GM21423 (cell line): Measurements from ENCODE around the gene PCSK6.
"Not testable (repeated sequence)": the region's sequence is repeated elsewhere in the genome, so short reads cannot be mapped to it uniquely, and the experiment has no call there.

Experiments
- ATAC-seq: cut with Tn5 transposase; IDR thresholded peaks from one replicate; pipeline ENCODE4 v1.9.1; 2021; ENCODE audit warnings: mild to moderate bottlenecking, moderate library complexity; ENCODE audit not compliant: unreplicated experiment

PCSK6 gene

DNA sequence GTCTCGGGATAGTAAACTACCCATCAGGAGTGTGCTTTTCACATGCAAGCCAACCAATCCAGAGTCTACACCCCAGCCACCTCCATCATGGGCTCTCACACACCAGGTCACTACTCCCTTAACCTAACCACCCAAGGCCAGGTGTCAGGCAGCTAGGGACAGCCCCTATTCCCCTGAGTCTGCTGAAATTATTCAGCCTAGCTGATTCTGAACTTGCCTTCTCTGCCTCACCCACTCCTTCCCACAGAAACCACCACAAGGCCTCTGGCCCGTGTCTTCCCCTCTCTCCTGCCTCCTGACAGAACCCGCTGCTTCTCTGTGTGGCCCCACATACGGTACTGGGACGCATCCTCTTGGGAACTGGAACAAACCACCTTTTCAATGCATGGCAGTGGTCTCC is 82.1 kb downstream of the PCSK6 start:
- ATAC-seq, result peak; percentile 99

DNA sequence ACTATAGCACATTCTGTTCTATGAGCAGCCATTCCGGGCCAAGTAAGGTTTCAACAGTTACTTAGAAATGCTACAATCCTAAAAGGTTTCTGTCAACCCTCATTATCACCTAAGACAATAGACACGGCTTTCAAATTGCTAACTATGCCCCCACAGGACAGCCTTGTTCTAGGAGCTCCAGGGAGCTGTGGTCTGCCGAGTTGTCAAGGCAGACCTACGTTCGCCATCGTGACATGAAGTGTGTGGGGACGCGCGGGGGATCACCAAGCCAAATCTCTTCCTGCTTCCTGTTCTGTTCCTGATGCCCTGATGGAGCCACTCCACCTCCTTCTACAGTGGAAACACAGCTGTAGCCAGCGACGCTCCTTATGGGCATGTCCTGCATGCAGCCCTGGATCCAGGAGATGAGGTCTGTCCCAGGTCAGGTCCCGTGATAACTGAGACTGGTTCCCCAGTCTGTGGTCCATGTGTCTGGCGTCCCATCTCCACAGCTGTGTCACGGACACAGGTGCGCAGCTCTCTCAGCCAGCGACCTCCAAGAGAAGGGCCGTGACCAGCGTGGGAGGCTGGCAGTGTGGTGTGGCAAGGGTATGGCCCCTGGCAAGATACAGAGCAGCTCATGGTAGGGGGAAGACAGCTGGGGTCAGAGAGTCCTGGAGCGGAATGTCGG is 82.8 kb downstream of the PCSK6 start:
- no peak for ATAC-seq

DNA sequence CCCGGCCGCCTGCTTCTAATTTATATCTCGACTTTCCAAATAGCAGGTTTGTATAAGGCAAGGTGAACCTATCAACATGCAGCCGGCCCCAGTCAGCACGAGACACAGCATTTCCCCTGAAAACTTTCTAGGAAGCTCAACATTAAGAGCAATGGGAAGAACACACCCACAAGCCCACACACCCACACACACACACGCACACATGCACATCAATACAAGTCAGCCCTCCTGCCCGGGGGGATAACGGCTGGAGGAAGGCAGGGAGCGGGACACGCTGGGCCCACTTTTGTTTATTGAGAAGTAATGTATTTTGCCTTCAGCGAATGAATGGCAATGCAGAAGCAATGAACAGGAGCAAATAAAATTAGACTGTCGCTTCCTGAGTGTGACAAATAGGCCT is 83.5 kb downstream of the PCSK6 start:
- no peak for ATAC-seq

DNA sequence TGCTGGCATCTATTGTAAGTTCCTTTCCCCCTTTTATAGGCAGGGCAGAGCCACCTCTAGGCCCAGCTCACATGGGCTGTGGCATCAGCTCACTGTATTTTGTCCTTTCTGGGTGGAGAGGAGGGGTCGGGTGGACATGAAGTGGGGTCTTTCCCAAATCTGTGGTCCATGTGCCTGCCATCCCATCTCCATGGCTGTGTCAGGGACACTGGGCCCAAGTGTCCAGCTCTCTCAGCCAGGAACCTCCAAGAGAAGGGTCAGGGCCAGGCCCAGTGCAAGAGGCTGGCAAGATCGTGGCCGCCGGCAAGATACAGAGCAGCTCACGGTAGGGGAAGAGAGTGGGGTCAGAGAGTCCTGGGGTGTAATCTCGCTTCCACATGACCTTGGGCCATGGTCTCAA is 85.3 kb downstream of the PCSK6 start:
- no peak for ATAC-seq

DNA sequence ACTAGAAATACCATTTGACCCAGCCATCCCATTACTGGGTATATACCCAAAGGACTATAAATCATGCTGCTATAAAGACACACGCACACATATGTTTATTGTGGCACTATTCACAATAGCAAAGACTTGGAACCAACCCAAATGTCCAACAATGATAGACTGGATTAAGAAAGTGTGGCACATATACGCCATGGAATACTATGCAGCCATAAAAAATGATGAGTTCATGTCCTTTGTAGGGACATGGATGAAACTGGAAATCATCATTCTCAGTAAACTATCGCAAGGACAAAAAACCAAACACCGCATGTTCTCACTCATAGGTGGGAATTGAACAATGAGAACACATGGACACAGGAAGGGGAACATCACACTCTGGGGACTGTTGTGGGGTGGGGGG is 86.6 kb downstream of the PCSK6 start:
- not testable (repeated sequence) for ATAC-seq

DNA sequence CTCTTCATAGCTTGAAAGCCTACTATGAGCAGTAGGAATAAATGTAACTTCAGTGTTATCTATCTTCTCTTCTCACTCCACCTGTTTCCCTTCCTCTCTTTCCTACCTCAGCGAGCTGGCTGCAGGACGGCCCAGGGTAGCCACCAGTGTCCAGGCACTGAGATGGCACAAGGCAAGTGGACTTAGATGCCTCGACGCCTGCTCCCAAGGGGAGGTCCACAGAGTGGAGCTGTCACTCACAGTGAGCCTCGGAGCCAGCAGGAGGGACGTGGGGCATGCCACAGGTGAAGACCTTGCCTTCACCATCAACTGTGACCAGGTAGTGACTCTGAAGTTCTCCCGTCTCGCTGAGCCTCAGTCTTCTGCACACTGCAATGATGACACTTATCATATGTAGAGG is 88.2 kb downstream of the PCSK6 start:
- no peak for ATAC-seq

DNA sequence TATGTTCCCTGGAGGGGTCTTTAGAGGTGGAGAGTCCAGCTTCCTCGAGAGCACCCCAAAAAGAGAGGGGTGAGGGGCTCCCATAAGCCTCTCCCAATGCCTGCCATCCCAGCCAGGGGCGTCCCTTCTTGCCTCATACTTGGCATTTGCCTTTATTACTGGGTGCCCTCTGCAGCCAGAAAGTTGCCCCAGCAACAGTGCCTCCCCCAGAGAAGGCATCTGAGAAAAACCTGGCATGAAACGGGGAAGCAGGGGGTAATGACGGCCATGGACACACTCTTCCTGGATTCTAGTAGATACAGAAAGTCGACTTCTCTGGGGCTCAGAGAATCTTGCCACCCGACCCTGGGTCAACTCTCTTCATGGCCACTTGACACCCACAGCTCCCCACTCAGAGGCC is 90.1 kb downstream of the PCSK6 start:
- ATAC-seq, result no peak

DNA sequence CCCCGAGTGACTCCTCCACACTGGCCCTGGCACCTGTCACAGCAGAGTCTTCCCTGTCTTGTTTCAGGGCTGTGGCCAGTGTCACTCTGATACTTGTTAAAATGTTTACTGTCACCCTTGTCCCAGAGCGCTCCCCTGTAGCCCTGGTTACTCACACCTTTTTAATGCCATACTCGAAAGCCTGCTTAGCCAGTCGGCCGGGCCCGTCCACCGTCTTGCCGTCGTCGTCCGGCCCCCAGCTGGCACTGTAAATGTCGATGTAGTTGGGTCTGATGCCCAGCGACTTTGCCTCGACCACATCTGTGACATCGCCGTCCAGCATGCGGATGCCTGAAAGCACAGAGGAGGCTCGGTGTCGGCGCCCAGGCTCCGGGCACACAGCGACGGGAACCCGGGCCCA is 91.3 kb downstream of the PCSK6 start:
- ATAC-seq, result no peak

DNA sequence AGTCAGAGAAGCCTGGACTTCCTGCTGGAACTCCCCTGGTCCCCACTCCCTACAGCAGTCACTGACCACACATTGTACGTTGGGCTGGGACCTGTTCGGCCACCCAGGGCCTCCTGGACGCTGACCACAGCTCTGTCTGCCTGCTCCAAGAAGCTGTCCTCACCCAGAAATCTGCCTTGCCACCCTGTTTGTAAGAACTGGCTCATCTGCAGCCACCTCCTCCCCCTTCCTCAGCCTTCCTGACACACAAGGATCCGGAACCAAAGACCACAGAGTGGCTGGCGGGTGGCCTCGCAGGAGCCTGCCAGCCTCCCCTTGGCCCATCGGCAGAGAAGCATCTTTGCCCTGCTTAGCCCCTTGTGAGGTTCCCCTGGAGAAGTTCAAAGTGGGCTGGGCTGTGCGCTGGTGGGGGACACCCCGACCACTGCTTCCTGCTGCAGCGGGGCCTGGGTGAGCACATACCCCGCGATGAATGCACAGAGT is 91.9 kb downstream of the PCSK6 start:
- no peak for ATAC-seq

DNA sequence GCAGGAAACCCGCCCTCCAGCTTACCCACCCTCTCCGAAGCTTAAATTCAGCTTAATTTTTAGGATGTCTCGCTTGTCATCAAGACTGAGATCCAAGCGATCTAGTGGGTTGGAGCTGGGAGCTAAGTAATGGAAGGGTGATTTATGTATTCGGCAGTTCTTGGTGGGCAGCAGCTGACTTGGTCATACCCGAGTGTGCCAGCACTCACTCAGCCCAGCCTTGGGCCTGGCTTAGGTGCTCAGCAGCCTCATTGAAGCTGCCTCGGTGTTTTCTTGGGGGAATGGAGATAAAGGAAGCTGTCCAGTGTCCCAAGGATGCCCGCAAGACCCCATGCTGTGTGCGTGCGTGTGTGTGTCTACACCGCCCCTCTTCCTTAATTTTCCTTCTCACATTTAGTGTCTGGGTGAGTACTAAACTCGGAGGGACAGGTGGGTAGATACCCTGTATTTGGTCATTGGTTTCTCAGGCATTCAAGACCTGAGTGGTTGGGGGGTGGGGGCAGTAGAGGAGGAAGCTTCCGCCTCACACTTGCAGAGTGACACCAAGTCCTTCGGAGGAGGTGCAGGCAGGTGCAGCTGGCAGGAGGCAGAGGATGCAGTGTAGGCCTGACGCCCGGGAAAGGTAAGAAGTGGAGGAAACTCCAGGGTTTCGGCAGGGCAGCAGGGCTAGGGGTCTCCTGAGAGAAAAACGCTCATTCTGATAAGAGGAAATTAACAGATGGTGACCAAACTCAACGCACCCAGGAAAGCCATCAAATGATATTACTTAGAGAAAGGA is 92.8 kb downstream of the PCSK6 start:
- ATAC-seq, result no peak

DNA sequence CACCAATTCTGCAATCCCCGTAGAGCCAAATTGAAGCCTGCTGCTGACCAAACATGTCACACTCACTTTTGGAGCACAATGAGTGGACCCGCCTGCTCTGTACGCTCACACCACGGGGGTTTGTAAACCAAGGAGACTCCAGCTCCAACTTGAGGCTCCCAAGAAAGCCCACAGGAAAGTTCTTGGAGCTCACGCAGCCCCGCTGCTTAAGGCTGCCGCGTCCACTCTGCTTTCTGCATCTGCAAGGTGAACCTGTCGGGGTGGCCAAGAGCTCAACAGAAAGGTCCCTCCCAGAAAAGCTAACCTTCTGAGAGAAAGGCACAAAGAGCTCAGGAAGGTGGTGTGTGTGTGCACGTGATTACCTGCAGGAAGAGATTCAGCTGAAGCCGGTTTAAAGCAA is 94.9 kb downstream of the PCSK6 start:
- no peak for ATAC-seq

DNA sequence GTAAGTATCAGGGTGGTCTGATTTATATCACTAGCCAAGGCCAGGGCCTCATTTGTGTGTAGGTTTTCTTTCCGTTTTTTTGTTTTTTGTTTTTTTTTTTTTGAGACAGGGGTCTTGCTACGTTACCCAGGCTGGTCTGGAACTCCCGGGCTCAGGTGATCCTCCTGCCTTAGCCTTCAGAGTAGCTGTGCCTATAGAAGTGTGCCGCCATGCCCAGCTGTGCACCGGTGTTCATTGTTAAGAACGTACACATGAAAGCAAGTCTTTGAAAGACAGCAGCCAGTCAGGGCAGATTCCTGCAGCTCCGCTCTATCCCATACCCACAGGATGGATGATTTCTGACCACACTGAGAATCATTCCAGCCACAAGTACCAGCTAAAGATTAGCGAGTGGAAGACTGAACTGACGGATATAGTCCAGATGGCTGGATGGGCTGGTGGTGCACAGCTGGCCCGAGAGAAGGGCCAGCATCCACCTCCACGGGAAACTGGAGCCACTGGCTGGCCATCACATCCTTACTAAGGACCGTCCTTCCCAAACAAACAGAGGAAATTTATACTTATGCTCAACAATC is 95.4 kb downstream of the PCSK6 start:
- no peak for ATAC-seq

DNA sequence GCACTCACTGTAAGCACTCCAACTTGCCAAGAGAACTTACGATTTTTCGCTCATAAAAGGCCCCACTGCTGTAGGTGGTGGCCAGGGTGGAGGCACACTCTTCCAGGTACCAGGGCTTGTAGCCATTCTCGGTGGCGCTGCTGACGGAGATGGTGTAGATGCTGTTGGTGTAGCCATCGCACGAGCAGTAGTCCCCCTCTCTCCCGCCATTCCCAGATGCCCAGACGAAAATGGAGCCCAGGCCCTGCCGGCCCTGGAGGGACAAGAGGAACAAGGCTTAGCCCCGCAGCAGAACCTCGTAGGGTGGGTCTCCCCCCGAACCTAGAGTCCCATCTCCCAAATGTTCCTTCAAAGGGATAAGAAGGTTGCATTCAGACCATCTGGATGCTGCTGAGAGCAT is 96.3 kb downstream of the PCSK6 start:
- no peak for ATAC-seq

DNA sequence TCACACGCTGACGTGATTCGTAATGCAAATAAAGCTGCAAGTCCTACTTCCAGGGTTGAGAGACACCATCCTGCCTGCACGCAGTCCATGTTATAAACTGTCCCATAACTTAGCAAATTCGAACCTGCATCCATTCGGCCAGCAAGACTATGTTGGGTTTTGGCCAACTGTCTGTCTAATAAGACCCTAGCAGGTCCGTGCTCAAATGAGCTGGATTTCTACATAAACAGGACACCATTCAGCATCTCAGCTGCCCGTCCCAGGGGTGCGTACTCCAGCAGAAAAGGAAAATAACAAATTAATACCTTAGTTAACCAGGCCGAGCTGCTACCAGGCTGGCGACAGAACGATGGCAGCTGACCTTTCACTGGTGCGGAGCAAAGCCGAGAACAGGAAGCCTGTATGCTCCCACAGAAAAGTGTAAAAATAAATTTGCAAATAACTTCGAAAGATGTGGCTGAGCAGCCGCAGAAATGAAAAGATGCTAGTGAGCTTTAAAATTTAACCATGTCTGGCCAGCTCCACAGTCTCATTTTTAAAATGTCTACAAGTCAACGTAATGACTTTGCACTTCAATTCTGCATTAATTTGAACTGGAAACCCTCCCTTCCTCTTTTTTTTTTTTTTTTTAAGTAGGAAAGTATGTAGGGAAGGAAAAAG is 97.4 kb downstream of the PCSK6 start:
- ATAC-seq, result peak; percentile 77

DNA sequence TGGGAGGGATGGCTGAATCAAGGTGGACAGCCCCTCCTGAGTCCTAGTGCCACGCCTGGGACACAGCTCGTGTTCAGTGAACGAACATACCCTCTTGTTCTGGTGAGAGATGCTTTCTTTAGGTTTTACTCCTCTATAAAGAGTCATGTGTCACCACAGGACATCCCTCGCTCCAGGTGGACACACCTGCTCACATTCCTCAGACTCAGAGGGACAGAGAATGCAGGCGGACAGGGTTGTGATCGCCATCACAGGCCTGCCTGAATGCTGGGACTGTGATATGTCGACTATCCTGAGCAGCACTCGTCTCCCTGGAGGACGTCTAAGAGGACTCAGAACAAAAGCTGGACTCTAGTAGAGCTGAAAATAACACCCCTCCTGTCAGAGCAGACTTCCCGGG is 98.1 kb downstream of the PCSK6 start:
- no peak for ATAC-seq

DNA sequence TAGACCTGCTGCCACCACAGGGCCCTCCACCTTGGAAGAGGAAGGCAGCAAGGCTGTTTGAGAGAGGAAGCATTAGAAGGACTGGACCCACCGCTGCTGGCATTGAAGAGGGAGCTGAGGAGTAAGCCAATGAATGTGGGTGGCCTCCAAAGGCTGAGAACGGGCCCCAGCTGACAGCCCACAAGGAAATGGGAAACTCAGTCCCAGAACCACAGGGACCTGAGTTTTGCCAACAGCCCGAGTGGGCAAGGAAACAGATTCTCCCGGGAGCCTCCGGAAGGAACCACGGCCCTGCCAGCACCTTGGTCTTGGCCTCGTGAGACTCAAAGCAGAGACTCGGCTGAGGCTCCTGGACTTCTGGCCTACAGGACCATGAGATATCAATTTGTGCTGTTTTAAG is 99.0 kb downstream of the PCSK6 start:
- no peak for ATAC-seq

DNA sequence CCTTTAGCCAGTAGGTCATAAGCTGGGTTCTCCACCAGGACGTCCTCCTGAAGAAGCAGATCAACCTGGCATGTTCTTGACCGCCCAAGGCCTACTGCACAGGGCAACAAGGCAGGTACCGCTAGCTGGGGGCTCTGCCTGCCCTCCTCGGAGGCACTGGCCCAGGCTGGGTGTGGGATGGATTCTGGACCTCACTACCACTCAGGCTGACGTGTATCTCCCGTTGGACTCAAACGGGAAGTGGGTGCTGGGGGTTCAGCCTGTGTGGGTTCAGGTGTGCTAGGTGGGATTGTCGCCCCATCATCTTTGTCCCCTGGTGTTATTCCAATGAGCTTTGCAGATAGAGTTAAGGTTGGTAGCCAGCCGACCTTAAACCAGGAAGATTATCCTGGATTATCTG is 99.4 kb downstream of the PCSK6 start:
- ATAC-seq, result no peak

DNA sequence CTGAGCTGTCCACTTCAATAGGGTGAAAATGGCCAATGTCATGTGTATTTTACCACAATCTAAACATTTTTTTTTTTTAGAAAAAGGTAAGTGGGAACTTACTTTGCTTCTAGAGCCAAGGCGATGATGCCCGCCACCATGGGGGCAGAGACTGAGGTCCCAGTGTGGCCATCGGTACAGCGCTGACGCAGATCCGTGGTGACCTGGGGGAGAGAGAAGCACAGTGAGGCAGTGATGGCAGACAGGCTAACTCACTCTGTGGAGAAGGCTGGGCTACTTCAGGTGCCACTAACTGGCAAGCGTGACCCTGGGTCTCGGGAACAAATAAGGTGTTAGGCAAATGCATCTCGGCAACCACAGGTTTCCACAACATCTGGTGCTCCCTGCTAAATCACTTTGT is 100.1 kb downstream of the PCSK6 start:
- ATAC-seq, result no peak

DNA sequence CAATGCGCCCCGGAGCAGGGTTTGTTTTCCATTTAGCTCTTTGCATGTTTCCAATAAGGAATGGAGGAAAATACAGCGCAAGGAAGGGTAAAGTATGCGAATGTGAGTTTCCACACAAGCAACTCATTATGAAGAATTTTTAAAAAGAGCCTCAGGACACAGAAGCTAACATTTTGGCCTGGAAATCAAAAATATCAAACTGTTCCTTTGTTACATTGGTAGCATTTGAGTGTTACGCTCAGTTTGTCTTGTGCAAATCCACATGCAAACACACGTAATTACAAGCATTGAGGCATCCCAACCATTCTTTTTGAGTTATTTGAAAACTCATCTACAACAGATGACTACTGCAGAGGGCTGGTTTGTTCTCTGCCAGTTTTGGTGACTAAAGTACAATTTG is 101.5 kb downstream of the PCSK6 start:
- no peak for ATAC-seq

DNA sequence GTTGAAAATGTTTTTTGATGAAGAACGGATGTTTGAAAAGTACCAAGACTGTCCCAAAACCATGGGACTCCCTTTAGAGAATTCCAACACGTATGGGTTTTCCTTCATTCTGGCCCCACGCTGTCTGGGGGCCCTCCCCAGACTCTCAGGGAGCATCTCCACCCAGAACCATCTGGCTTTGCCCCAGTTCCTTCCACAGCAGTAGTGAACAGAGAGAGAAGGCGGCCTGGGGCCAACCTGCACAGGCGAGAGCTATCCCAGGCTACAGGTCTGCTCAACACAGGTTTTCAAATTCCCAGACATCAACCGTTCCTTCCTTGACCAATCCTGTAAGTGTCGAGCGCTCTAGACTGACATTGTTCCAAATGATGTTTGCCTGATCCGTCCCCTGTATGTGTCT is 101.9 kb downstream of the PCSK6 start:
- no peak for ATAC-seq

DNA sequence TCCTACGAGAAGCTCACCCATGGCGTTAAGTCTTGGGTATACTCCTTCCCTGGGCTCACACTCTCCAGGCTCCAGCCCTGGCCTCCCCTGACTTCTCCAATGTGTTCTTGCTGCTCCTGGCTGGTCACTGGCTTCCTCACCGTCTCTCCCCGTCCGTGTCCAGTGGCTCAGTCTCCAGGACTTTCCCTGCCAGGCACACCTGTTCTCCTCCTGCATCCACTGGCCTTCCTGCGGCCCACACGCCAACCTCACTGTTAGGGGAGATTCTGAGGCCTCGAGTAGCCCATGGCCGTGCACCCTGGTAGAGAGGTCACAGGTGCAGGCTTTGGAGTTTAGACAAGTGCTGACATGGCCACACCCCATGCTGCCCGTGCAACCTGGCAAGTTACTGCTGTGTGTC is 102.5 kb downstream of the PCSK6 start:
- ATAC-seq, result no peak

DNA sequence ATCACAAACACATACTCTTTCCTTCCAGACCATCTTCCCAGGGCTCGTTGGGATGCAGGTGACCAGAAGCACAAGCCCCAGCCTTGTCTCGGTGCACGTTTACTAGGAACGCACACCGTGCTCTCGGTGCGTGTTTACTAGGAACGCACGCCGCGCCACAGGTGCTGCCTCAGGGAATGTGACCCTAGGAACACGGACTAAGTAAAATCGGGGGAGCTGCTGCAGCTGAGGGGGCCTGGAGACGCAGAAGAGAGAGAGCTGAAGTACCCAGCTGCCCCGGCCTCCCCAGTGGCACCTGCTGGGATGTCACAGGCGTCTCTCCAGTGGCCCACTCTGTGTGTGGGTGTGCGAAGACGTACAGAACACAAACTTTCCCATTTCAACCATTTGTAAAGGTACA is 103.5 kb downstream of the PCSK6 start:
- no peak for ATAC-seq
